ENCODE data around the gene INSRR. TPM values are rescaled to one million over a fixed set of nuclear protein-coding genes. Genes with fewer than 3 reads are reported as not detected.

Gene INSRR
- total RNA-seq, 1 experiment from 2014 or later, result not detected

DNA sequence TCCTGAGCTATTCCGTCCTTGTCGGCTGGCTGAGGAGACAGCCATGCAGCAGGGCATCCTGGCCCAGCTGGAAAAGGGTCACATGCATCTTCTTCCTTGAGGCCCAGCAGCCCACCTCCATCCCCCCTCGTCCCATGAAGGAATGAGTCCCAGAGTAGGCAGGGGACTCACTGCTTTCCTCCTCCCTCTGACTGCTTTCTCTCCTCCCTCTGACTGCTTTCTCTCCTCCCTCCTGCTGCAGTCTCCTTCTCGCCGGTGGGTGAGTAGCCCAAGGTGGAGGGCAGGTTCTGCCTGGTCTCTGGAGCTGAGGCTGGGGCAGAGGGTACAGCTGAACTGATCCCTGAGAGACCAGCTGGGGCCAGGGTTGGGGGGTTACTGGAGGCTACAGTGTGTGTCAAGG lies 15.2 kb upstream of the INSRR start:
- Mint-ChIP-seq H3K4me1 (ENCODE audit: insufficient read depth, unreplicated experiment) (peaks cover 16% of the 10 kb centered on the region), H3K27ac (ENCODE audit: low read depth, unreplicated experiment) (no peak overlapping the region), H3K27me3 (ENCODE audit: insufficient read depth, unreplicated experiment) (peaks cover 16% of the 10 kb centered on the region), H3K9me3 (ENCODE audit: unreplicated experiment) (no peaks in the 10 kb centered on the region), H3K36me3 (ENCODE audit: insufficient read depth, unreplicated experiment) (no peaks in the 10 kb centered on the region), H3K4me3 (ENCODE audit: unreplicated experiment) (no peak overlapping the region)
- ChIA-PET CTCF (interaction anchor here (0.6 to 12.4 kb wide), 6 partner anchors 14 to 213 kb away, joined by 3 to 114 read pairs (median 6); partner anchors contain the start of genes NTRK1 and PEAR1), POLR2A (interaction anchor here (0.7 kb wide), 1 partner anchor 71 kb away, joined by 5 read pairs; no protein-coding TSS in a partner anchor)
- TF ChIP-seq CTCF (IDR thresholded peaks at IDR 0.05; ENCODE audit: unreplicated experiment), result no peak
- intact Hi-C loops (cut with micrococcal nuclease), result no loop called here
- DNase-seq (ENCODE audit: unreplicated experiment), result no peak
- no TSS peak for BruUV-seq (replicated peaks)

- no TSS peak for BruUV-seq (replicated peaks)
- POLR2A ChIA-PET, result no interaction called here
- no peaks in the 10 kb centered on the region for H3K9me3 Mint-ChIP-seq (ENCODE audit: unreplicated experiment)
- no peak overlapping the region for H3K4me3 Mint-ChIP-seq (ENCODE audit: unreplicated experiment)
- CTCF ChIA-PET, result interaction anchor here (0.7 to 12.4 kb wide), 4 partner anchors 14 to 212 kb away, joined by 3 to 114 read pairs (median 14); partner anchors contain the start of genes NTRK1 and PEAR1
- intact Hi-C loops (cut with micrococcal nuclease), result no loop called here
- no peak for TF ChIP-seq CTCF (IDR thresholded peaks at IDR 0.05; ENCODE audit: unreplicated experiment)
- no peak for DNase-seq (ENCODE audit: unreplicated experiment)
- peaks cover 16% of the 10 kb centered on the region for H3K4me1 Mint-ChIP-seq (ENCODE audit: insufficient read depth, unreplicated experiment)
- peaks cover 11% of the 10 kb centered on the region for H3K27me3 Mint-ChIP-seq (ENCODE audit: insufficient read depth, unreplicated experiment)
- no peak overlapping the region for H3K27ac Mint-ChIP-seq (ENCODE audit: low read depth, unreplicated experiment)
- no peaks in the 10 kb centered on the region for H3K36me3 Mint-ChIP-seq (ENCODE audit: insufficient read depth, unreplicated experiment)
These were observed 14.7 kb upstream of the INSRR start for GRCh38 chr1:156873659-156874058.

GRCh38 chr1:156869455-156869854 lies 10.5 kb upstream of the INSRR start:
- Mint-ChIP-seq H3K4me1 (ENCODE audit: insufficient read depth, unreplicated experiment) (peaks cover 16% of the 10 kb centered on the region), H3K27ac (ENCODE audit: low read depth, unreplicated experiment) (no peak overlapping the region), H3K9me3 (ENCODE audit: unreplicated experiment) (no peaks in the 10 kb centered on the region), H3K4me3 (ENCODE audit: unreplicated experiment) (no peak overlapping the region), H3K27me3 (ENCODE audit: insufficient read depth, unreplicated experiment) (no peaks in the 10 kb centered on the region), H3K36me3 (ENCODE audit: insufficient read depth, unreplicated experiment) (no peaks in the 10 kb centered on the region)
- POLR2A ChIA-PET, result interaction anchor here (0.7 kb wide), 1 partner anchor 68 kb away, joined by 3 read pairs; no protein-coding TSS in a partner anchor
- CTCF ChIA-PET, result interaction anchor here (0.5 to 5.6 kb wide), 7 partner anchors 10 to 148 kb away, joined by 3 to 39 read pairs (median 5); partner anchors contain the start of genes INSRR and NTRK1
- intact Hi-C loops (cut with micrococcal nuclease), result no loop called here
- DNase-seq (ENCODE audit: unreplicated experiment), result no peak
- TF ChIP-seq CTCF (IDR thresholded peaks at IDR 0.05; ENCODE audit: unreplicated experiment), result no peak
- no TSS peak for BruUV-seq (replicated peaks)

- intact Hi-C loops (cut with micrococcal nuclease), result no loop called here
- CTCF ChIA-PET, result interaction anchor here (0.7 to 5.6 kb wide), 5 partner anchors 9 to 142 kb away, joined by 3 to 39 read pairs (median 37); partner anchors contain the start of genes INSRR and NTRK1
These were observed 9.4 kb upstream of the INSRR start for GRCh38 chr1:156868341-156868740.

More at GRCh38 chr1:156868341-156868740, 9.4 kb upstream of the INSRR start:
- POLR2A ChIA-PET, result no interaction called here
- Mint-ChIP-seq H3K27me3 (ENCODE audit: insufficient read depth, unreplicated experiment) (peaks cover 10% of the 10 kb centered on the region), H3K27ac (ENCODE audit: low read depth, unreplicated experiment) (no peak overlapping the region), H3K36me3 (ENCODE audit: insufficient read depth, unreplicated experiment) (no peaks in the 10 kb centered on the region), H3K4me1 (ENCODE audit: insufficient read depth, unreplicated experiment) (peaks cover 18% of the 10 kb centered on the region), H3K4me3 (ENCODE audit: unreplicated experiment) (no peak overlapping the region), H3K9me3 (ENCODE audit: unreplicated experiment) (no peaks in the 10 kb centered on the region)
- TF ChIP-seq CTCF (IDR thresholded peaks at IDR 0.05; ENCODE audit: unreplicated experiment), result no peak
- no TSS peak for BruUV-seq (replicated peaks)
- DNase-seq (ENCODE audit: unreplicated experiment), result no peak
